Ureter (tissue), 1 donor: ENCODE measurements around the gene SMTNL1. TPM values are rescaled to one million over a fixed set of nuclear protein-coding genes. Genes with fewer than 3 reads are reported as not detected.

Experiments used
- DNase-seq: peaks from one replicate; pipeline ENCODE4 v3.0.0-alpha.2; 2020; ENCODE audit warnings: low spot score
- total RNA-seq: library from RNA; stranded (reverse); gene quantifications from one replicate; pipeline ENCODE4 v1.2.4, GENCODE V29; 2023
- donor health status: DM: yes; HTN: yes; CAD: no.

SMTNL1 gene, protein sequence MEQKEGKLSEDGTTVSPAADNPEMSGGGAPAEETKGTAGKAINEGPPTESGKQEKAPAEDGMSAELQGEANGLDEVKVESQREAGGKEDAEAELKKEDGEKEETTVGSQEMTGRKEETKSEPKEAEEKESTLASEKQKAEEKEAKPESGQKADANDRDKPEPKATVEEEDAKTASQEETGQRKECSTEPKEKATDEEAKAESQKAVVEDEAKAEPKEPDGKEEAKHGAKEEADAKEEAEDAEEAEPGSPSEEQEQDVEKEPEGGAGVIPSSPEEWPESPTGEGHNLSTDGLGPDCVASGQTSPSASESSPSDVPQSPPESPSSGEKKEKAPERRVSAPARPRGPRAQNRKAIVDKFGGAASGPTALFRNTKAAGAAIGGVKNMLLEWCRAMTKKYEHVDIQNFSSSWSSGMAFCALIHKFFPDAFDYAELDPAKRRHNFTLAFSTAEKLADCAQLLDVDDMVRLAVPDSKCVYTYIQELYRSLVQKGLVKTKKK
- total RNA-seq, result not detected

DNA sequence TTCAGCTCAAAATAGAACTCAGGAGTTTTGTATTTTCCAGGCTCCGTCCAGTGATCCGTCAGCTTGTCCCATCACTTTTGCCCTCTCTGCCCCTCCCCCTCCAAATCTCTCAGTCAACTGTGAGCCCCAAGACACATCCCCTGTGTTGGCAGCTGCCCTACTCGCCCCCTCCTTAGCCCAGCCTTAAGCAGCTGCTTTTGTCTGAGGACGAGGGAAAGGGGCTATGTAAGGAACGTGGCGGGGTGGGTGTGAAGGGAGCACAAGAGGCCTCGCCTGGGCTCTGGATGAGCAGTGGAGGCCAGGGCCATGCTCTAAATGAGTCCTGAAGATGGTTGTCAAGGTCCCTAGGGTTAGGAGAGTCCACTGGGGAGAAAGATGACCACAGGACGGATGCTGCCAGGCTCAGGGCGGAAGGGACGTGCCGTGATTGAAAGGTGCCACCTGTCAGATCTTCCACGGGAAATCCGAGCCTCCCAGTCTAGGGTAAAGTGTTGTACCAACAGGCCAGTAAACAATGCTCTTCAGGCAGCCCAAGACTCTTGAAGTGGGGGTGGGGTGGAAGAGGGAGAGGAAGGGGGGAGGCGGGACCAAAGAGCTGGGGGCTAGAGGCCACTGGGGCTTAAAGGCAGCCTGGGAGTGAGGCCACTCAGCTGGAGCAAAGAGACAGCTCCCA, at the start of gene SMTNL1:
SMTNL1 (plus strand) TSS at position 649 of the 673 bp plus-strand sequence. CDS start 5,048 bp downstream, outside the sequence.
- DNase-seq, result no peak

- DNase-seq, result no peak
Observed at GRCh38 chr11:57487920-57488659, 49.3 kb upstream of the SMTNL1 start.

GRCh38 chr11:57490456-57491248, 46.7 kb upstream of the SMTNL1 start:
- DNase-seq, result no peak

DNA sequence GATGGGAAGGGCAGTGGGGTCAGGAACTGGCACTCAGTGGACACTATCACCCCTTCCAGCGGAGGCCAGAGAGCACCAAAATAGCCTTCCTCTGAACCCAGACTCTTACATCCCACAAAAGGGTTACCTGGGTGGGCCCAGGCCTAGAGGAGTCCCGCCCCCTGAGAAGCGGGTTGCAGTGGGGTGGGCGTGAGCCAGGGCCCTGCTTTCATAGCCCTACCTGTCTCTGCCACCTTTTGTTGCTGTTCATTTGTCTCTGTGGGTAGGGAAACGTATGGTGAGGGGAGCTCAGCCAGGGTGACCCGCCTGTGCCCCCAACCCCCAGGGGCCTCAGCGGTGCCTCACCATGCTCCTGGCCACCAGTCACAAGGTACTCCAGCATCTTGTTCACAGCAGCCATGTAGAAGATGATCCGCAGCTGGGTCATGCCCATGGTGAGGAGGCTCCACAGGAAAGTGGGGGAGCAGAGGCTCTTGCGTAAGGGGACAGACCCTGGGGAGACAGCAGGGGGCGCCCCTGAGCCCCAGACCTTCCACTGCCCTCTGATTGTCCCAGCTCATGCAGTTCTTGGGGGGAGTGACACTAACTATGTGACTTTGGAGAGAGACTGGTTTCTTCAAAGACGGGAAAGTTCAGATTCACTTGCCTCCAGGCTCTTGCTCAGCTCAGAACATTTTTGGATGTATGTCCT, 45.9 kb upstream of the SMTNL1 start:
- no peak for DNase-seq

- no peak for DNase-seq
Observed at GRCh38 chr11:57493507-57494503, 43.6 kb upstream of the SMTNL1 start.

GRCh38 chr11:57496109-57496820, 41.1 kb upstream of the SMTNL1 start:
- DNase-seq, result no peak

GRCh38 chr11:57497303-57498247, 39.8 kb upstream of the SMTNL1 start:
- DNase-seq, result no peak

DNA sequence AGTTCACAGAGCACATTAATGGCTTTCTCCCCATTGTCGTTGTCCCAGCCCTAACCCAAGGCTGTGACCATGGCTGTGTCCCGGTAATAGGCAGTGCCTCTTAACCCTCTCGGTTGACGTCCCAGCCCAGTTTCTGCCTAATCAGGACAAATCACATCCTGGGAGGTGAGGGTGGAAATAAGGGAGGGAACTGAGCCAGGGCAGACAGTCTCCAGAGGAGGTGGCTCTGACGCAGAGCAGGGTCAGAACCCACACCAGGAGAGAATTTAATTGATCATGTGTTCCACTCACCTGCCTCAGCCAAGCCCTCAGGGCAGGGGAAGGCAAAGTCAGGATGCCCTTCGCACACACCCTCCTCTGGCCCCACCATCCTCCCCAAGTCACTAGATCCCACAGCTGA, 38.9 kb upstream of the SMTNL1 start:
- DNase-seq, result no peak

GRCh38 chr11:57499413-57499982, 37.9 kb upstream of the SMTNL1 start:
- peak; percentile 96 for DNase-seq

DNA sequence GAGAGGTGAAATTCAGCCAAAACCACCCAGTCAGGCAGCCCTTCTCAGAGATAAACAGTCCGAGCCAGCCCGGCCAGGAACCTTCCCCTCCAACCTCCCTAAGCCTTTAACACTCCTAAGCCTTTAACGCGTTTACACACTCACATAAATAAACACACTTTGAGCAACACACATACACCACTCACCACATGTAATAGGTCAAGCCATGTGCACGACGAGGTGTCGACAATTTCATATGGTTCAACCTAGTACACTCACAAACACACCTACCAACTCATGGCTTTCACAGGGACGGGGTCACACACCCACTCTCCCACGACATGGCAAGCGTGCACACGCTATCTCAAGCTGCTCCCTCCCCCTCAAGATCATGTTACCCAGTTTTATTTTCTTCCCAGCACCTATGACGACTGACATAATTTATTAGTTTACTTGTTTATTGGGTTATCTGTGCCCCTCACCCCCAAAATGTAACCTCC, 37.4 kb upstream of the SMTNL1 start:
- no peak for DNase-seq

GRCh38 chr11:57500515-57500914, 36.9 kb upstream of the SMTNL1 start:
- DNase-seq, result no peak

DNA sequence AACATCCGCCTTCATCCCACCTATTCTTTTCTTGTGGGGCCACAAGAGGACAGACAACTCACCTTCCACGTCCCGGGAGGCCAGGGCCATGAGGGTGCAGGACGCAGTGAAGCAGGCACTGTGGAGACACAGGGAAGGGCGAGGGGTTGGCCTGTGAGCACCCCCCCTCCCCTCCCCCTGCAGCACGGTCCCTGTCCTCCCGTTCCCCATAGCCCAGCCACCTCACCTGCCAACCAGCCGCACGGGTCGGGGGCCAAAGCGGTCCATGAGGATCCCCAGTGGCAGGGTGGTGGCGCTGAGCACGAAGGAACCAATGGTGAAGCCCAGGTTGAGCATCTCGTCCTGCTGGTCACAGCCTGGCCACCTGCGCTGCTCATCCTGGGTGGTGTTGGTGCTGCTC, 36.5 kb upstream of the SMTNL1 start:
- no peak for DNase-seq

- DNase-seq, result no peak
Observed at GRCh38 chr11:57501953-57502352, 35.4 kb upstream of the SMTNL1 start.

DNA sequence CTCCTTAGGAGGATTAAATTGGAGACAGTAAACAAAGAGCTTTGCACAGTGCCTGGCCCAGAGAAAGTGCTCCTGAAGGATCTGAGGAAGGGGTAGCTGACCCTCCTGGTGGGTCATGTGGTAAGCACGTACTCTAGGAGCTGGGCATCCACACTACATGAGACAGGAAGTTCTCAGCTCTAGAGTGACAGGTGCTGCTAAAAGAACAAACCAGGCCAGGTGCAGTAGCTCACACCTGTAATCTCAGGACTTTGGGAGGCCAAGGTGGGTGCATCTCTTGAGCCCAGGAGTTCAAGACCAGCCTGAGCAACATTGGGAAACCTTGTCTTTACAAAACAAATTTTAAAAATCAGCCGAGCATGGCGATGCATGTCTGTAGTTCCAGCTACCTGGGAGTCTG, 35.0 kb upstream of the SMTNL1 start:
- DNase-seq, result no peak

DNA sequence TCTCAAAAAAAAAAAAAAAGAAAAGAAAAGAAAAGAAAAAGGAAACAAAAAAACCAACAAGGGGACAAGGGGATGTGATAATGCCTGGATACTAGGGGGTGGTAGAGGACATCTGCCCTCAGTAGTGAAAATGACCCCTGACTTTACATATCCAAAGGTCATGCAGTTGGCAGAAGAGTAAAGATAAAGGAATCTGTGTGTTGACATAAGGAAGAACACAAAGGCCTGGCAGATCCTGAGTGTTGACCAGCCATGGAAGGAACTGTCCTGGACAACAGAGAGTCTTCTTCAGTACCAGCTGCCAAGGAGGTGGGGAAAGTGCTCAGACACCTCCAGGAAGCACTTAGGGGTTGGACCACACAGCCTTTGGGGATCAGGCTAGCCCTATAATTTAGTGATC, 34.5 kb upstream of the SMTNL1 start:
- DNase-seq, result no peak

GRCh38 chr11:57504511-57504910, 32.9 kb upstream of the SMTNL1 start:
- no peak for DNase-seq

DNA sequence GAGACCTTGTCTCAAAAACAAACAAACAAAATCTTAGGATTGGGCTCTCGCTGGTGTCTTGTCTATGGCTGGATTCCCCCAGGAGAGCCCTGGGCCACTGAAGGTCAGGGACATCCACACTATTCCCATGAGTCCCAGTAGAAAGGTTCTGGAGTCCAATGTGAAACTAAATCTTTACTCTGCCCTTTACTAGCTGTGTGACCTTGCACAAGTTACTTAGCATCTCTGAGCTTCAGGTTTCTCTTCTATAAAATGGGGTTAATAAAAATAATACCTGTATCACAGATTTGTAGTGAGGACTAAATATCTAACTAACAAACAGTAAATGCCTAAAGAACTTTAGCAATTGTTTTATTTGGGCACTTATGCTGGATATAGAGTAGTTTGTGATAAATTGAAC, 30.9 kb upstream of the SMTNL1 start:
- DNase-seq, result no peak
